ENCODE measurements around the gene ZNF438.

DNA sequence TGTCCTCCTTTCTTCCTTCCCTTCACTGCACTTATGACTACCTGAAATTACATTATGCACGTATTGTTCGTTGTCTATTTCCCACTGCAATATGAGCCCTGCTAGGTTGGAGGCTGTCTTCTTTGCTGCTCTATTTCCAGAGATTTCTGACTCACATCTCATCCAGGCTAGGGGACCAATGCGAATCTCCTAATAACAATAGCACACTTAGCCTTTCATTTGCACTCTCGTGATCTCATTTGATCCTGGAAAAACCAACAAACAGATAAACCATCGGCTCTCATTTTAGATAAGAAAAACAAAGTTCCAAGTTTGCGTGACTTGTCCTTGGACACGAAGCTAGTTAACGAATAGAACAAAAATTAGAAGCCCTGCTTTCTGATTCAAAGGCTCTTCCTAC, 1.4 kb downstream of the ZNF438 start:
- TF ChIP-seq CTCF (IDR thresholded peaks at IDR 0.05; ENCODE audit: control extremely low read depth in 1 of 3, insufficient read depth in 1 of 3, low read depth in 1 of 3, low read length in 3 of 3) (no peak), JUND (IDR thresholded peaks at IDR 0.05; ENCODE audit: low read length) (no peak), HDAC2 (IDR thresholded peaks at IDR 0.05; ENCODE audit: borderline replicate concordance in 1 of 2, low read depth in 2 of 2, low read length in 2 of 2) (no peak), POLR2A (IDR thresholded peaks at IDR 0.05; ENCODE audit: control extremely low read depth in 1 of 2, low read depth in 2 of 2, low read length in 2 of 2) (no peak)
